Progenitor cell of endocrine pancreas (in vitro differentiated cells): ENCODE data around the gene ARHGEF10L. TPM values are rescaled to one million over a fixed set of nuclear protein-coding genes. Genes with fewer than 3 reads are reported as not detected.

Source experiments
- DNase-seq: peaks from one replicate; pipeline ENCODE4 v3.0.0; 2021; ENCODE audit warnings: low spot score; ENCODE audit not compliant: unreplicated experiment
- H3K27ac Mint-ChIP-seq: 2 replicates; pipeline ENCODE4 v1.8.0; 2021; ENCODE audit warnings: mild to moderate bottlenecking, moderate library complexity, mixed read lengths
- H3K27me3 Mint-ChIP-seq: 2 replicates; pipeline ENCODE4 v1.8.0; 2021; ENCODE audit warnings: mixed read lengths
- H3K36me3 Mint-ChIP-seq: 2 replicates; pipeline ENCODE4 v1.8.0; 2022; ENCODE audit warnings: mixed read lengths; ENCODE audit not compliant: insufficient read depth
- H3K4me1 Mint-ChIP-seq: 2 replicates; pipeline ENCODE4 v1.8.0; 2021; ENCODE audit warnings: low read depth, mixed read lengths
- H3K4me3 Mint-ChIP-seq: 2 replicates; pipeline ENCODE4 v1.8.0; 2021; ENCODE audit warnings: low read depth, mild to moderate bottlenecking, moderate library complexity, mixed read lengths
- H3K9me3 Mint-ChIP-seq: 2 replicates; pipeline ENCODE4 v1.8.0; 2021; ENCODE audit warnings: low read depth, mixed read lengths
- CTCF ChIP-seq: fragments of 200-600 bp; sonication (generic); IDR thresholded peaks from one replicate; pipeline ENCODE4 v1.5.0; 2021; ENCODE audit warnings: antibody characterized with exemption, mild to moderate bottlenecking; ENCODE audit not compliant: unreplicated experiment
- total RNA-seq: library from RNA; stranded (reverse); gene quantifications from 2 replicates; pipeline ENCODE4 v1.2.1, GENCODE V29; 2021

ARHGEF10L gene
- total RNA-seq, 1 donor from 2014 or later, result 31.3 TPM

DNA sequence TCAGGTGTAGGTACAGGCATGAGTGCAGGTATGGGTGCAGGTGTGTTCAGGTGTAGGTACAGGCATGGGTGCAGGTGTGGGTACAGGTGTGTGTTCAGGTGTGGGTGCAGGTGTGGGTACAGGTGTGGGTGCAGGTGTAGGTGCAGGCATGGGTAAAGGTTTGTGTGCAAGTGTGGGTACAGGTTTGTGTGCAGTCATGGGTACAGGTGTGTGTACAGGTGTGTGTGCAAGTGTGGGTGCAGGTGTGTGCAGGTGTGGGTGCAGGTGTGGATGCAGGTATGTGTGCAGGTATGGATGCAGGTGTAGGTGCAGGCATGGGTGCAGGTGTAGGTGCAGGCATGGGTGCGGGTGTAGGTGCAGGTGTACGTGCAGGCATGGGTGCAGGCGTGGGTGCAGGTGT, 136.2 kb downstream of the ARHGEF10L start:
- Mint-ChIP-seq H3K27me3 (no peaks in the 10 kb centered on the region), H3K4me1 (peaks cover 3% of the 10 kb centered on the region)
- TF ChIP-seq CTCF, result no peak

DNA sequence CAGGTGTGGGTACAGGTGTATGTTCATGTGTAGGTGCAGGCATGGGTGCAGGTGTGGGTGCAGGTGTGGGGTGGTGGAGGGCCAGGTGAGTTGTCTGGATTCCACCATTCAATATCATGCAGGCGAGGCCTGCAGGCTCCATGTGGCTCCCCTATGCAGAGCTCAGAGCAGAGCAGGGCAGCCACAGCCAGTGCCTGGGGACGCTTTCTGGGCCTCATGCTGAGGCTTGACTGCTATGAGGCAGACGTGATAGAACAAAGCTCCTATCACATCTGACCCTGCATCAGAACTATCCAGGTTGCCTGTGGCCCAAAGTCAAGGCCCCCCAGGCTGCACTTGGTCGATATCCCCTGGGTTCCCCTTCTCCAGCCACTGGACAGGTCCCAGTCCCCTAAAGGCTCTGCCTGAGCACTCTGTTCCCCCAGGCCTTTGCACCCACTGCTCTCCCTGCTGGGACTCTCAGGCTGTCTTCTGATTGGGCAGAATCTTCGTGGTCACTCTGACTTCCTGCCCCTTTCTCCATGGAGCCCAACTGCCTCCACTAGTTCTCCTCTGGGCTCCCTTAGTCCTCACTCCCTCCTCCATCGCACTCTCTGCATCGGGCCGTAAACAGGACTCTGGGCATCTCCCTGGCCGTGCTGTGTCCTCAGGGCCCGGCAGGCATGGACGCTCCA, 137.0 kb downstream of the ARHGEF10L start:
- DNase-seq, result no peak
- Mint-ChIP-seq H3K9me3 (no peaks in the 10 kb centered on the region), H3K4me3 (no peak overlapping the region), H3K4me1 (peaks cover 3% of the 10 kb centered on the region), H3K27me3 (no peaks in the 10 kb centered on the region), H3K27ac (no peak overlapping the region), H3K36me3 (peaks cover 4% of the 10 kb centered on the region)
- TF ChIP-seq CTCF, result no peak

More for the DNA sequence above, 136.2 kb downstream of the ARHGEF10L start:
- Mint-ChIP-seq H3K36me3 (peaks cover 4% of the 10 kb centered on the region), H3K4me3 (no peak overlapping the region), H3K27ac (no peak overlapping the region), H3K9me3 (no peaks in the 10 kb centered on the region)
- DNase-seq, result no peak

DNA sequence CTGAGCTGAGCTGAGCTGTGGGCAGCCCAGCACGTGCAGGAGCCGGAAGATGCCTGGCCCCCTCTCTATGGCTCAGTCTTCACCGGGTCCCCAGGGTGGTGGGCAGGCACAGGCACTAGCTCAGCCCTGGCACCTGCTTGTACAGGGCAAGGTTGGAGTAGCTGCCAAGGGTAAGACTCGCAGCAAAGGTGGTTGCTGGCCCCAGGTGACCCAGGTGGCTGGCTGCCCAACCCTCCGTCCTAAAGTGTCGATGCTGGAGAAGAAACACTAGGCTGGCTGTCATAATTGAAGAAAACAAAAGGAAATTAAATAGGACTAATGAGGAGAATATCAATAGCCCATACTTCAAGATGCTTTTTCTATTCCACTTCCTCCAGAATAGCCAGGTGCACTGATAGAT, 138.5 kb downstream of the ARHGEF10L start:
- TF ChIP-seq CTCF, result no peak
- H3K27me3 Mint-ChIP-seq, result no peaks in the 10 kb centered on the region
- H3K4me1 Mint-ChIP-seq, result peaks cover 3% of the 10 kb centered on the region
- H3K27ac Mint-ChIP-seq, result no peak overlapping the region
- no peak for DNase-seq
- no peaks in the 10 kb centered on the region for H3K9me3 Mint-ChIP-seq
- H3K36me3 Mint-ChIP-seq, result peaks cover 6% of the 10 kb centered on the region
- H3K4me3 Mint-ChIP-seq, result no peak overlapping the region

DNA sequence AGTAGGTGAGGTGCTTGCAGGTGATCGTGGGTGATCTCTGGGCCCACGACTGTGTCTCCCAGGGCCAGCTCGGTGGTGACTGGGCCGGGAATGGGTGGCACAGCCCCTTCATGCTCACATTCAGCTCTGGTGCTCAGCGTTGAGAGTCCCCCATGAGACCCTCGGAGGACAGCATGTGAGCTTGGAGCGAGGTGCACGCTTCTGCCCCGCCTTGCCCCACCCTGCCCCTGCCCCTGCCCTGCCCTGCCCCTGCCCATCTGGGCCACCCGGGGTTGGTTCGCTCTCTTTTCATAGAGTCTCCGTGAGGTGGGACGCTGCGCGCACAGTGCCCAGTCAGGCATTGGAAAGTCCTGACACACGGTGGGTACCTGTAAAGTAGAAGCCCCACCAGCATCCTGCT, 140.4 kb downstream of the ARHGEF10L start:
- H3K36me3 Mint-ChIP-seq, result peaks cover 6% of the 10 kb centered on the region
- no peak overlapping the region for H3K27ac Mint-ChIP-seq
- no peak for TF ChIP-seq CTCF
- peaks cover 3% of the 10 kb centered on the region for H3K4me1 Mint-ChIP-seq
- no peak overlapping the region for H3K4me3 Mint-ChIP-seq
- DNase-seq, result no peak
- H3K27me3 Mint-ChIP-seq, result no peaks in the 10 kb centered on the region
- H3K9me3 Mint-ChIP-seq, result no peaks in the 10 kb centered on the region

DNA sequence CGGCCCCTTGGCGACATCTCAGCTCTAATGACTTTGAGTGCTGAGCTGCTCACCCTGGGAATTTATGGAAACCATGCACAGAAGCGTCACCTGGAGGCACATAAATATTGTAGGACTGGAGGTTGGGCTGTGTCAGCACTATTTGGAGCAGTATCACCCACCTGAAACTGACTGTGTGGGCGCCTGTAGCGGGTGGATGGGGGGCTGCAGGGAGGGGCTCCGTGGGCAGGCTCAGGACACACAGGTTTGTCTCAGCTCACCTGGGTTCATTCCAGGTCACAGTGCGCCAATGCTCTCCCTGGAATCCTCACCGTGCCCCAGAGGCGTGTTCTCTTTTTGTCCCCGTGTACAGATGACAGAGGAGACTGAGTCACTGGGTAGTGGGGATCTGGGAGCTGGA, 140.8 kb downstream of the ARHGEF10L start:
- Mint-ChIP-seq H3K27ac (no peak overlapping the region), H3K4me3 (no peak overlapping the region), H3K27me3 (no peaks in the 10 kb centered on the region), H3K9me3 (no peaks in the 10 kb centered on the region), H3K4me1 (peaks cover 3% of the 10 kb centered on the region), H3K36me3 (peaks cover 5% of the 10 kb centered on the region)
- no peak for TF ChIP-seq CTCF
- DNase-seq, result no peak
